ENCODE results near the gene SAMD7.

Gene SAMD7

DNA sequence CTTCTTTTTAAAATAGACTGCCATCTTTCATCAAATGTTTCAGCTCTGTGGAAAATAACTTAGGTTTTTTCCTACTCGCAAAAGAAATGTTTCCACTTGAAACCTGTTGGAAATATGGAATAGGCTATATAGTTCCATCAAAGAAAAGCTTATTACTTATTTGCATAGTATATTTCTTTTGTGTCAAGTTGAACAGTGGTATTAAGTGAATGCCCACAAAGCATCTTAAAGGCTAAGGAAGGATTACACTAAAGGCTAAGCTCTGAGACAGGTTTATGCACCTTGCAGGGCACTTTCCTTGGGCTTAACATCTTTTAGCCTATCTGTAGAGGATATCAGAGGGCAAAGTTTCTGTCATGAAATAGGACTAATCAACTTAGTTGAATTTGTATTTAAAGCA lies at the start of gene SAMD7:
SAMD7 (plus strand) TSS at position 301 of the 400 bp plus-strand sequence. CDS start 7,927 bp downstream, outside the sequence.
- DNase-seq (ENCODE audit: low read depth), result no peak

DNA sequence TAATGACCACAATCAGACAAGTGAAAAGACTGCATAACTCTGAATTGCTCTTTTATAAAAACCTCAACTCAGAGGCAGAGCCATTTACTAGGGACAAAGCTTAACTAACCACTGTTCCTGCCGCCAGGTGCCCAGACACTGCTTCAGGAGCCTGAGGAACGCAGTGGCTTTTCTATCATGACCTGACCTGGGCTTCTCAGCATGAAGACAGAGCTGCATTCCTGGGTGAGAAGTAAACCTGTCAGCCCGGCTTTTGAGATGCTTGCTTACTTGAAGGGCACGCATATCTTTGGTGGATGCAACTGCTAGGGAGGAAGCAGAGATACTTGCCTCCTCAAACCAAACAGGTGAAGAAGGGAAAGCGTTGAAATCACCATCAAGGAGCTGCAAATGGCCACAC lies 49.5 kb upstream of the SAMD7 start:
- DNase-seq (ENCODE audit: low read depth), result no peak

DNA sequence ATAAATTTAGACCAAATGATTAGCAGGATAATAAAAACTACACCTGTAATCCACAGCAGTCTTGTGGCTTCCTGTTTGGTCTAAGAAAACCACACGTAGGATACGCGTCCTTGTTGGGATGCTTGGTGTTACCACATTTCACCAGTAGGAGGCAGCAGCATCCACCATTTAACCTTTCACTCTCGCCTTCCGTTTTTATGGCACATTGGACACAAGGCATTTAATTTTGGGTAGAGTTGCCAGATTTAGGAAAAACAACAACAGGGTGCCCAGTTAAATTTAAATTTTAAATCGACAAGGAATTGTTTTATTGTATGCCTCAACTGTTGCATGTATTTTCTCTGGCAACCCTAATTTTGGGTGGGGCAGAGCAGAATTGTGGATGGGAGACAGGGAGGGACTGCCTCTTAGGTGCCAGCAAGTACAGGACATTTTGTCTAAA lies 47.9 kb upstream of the SAMD7 start:
- peak; percentile 69 for DNase-seq (ENCODE audit: low read depth)

DNA sequence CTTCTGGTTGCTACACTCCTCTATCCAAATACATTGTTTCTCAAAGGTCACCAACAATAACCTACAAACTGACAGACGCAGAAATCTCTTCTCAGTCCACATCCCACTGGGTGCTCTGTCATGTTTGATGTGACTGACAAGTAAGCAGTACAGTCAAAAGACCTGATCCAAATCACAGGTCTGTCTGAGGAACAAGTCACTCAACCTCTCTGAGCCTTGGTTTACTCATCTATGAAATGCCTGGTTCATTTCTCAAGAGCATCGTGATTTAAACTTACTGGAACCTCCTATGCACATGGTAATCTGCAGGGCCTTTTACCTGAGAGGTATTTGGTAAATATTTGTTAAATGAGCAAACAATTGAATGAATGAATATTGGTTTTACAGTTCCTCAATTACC lies 47.1 kb upstream of the SAMD7 start:
- no peak for DNase-seq (ENCODE audit: low read depth)

GRCh38 chr3:169865176-169865767 lies 46.1 kb upstream of the SAMD7 start:
- DNase-seq (ENCODE audit: low read depth), result no peak

DNA sequence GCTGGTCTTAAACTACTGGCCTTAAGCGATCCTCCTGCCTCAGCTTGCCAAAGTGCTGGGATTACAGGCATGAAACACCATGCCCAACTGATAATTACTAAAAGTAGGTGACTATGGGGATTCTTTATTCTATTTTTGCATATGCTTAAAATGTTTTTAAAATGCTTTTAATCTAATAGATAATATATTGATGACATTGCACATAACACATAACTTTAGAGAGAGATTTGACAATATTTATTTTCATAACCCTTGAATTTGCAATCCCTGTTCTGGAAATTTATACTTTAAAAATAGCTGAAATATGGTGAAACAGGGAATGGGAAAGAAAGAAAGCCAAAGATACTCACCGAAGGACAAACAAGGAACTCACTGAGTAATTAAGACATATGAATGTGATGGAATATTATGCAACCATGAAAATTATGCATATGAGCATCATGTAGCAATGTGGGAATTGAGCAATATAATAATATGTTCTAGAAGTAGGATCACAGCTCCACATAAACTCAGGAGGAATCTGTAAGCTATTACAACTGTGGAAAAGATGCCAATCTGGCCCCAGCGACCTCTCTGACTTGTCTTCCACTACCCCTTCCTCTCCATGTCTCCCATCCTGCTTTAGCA lies 43.7 kb upstream of the SAMD7 start:
- DNase-seq (ENCODE audit: low read depth), result no peak

- DNase-seq (ENCODE audit: low read depth), result no peak
These were observed 43.0 kb upstream of the SAMD7 start for GRCh38 chr3:169868369-169868768.

GRCh38 chr3:169869484-169870220 lies 41.7 kb upstream of the SAMD7 start, which contains the start of gene LRRC31:
Gene LRRC31 (minus strand): TSS chr3:169869935. CDS start chr3:169869807, 128 bp downstream.
- DNase-seq (ENCODE audit: low read depth), result no peak

- DNase-seq (ENCODE audit: low read depth), result no peak
These were observed 40.1 kb upstream of the SAMD7 start for GRCh38 chr3:169871129-169871886.

- DNase-seq (ENCODE audit: low read depth), result no peak
These were observed 32.3 kb upstream of the SAMD7 start for GRCh38 chr3:169879013-169879557.

DNA sequence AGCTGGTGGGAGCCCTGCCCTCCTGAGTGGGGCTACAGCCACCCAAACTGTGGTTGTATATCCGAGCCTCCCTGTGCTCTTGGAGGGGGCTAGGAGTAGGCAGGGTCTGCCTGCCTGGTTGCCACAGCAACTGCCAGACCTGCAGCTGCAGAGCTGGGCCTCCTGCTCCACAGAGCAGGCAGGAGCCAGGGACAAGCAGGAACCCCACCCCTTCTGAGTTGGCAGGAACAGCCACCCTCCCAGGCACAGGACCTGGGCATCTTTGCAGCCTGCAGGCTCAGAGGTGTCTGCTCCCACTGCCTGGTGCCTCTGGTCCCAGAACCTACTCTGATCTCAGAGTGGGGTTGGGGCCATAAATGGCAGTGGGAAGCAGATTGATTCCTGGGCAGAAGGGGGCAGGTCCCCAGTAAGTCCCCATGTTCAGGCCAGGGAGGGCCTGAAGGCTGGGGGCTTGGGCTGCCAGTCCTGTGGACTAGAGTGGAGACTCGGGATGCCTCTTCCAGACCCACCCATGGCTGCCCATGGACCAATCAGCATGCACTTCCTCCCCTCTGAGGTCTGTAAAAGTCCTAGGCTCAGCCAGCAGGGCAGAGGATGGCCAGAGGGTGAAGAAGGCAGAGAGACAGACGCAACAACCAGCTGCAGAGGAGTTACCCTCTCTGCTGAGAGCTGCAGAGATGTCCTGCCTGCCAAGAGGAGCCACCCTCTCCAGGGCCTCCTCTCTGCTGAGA lies 31.4 kb upstream of the SAMD7 start:
- no peak for DNase-seq (ENCODE audit: low read depth)

- DNase-seq (ENCODE audit: low read depth), result no peak
These were observed 30.7 kb upstream of the SAMD7 start for GRCh38 chr3:169880576-169881250.

DNA sequence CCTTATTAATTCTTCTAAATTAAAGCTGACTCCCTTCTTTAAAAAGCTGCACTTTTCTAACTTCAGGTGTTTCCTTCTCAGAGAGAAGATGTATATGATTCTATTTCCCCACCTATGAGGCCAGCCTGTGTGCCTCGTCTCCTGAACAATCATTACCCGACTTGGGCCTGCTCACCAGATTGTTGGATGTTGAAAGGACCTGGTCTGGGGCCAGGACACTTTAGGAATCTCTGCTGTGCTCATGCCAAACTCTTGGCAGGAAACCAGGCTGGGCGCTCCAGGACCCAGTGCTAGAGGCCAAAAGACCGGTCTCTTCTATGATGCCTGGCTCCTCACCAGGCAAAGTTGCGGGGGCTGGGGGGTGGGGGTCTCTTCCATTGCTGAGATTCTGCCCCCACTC lies 24.7 kb upstream of the SAMD7 start:
- DNase-seq (ENCODE audit: low read depth), result peak; percentile 9

- DNase-seq (ENCODE audit: low read depth), result no peak
These were observed 19.5 kb upstream of the SAMD7 start for GRCh38 chr3:169891886-169892285.

GRCh38 chr3:169894110-169894509 lies 17.3 kb upstream of the SAMD7 start:
- no peak for DNase-seq (ENCODE audit: low read depth)

DNA sequence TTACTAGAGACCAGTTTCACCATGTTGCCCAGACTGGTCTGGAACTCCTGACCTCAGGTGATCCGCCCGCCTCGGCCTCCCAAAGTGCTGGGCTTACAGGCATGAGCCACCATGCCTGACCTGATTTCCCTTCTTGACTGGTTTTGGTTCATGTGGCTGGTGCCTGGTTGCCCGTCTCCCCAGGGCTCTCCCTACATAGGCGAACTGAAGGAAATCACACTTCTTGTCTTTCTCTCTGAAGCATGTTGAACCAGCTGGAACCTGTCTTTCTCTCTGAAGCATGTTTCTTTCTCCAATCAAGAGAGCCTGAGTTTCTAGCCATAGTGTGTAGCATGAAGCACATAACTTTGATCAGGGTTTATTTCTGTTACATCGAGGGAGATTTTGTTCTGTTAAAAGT lies 16.3 kb upstream of the SAMD7 start:
- no peak for DNase-seq (ENCODE audit: low read depth)

- no peak for DNase-seq (ENCODE audit: low read depth)
These were observed 14.1 kb upstream of the SAMD7 start for GRCh38 chr3:169897284-169897683.

GRCh38 chr3:169901453-169901852 lies 9.9 kb upstream of the SAMD7 start:
- no peak for DNase-seq (ENCODE audit: low read depth)

GRCh38 chr3:169905404-169905803 lies 6.0 kb upstream of the SAMD7 start:
- DNase-seq (ENCODE audit: low read depth), result no peak

DNA sequence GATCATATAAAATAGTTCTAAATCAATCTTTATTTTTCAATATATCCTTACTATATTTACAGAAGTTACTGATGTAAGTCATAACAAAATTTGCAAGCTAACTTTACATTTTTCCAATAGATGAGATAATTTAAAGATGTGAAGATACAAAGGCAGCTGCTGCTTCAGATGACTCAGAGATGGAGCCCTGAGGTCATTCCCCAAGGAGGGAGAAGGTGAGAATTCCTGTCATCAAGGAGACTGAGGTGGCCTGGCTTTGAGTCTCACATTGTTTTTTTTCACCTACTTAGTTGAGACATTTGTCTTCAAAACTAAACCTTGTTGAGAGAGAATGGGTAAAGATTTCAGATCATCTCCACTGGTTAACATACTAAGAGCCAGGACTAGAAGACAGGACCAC lies 3.9 kb upstream of the SAMD7 start:
- DNase-seq (ENCODE audit: low read depth), result no peak

- DNase-seq (ENCODE audit: low read depth), result no peak
These were observed 3.4 kb upstream of the SAMD7 start for GRCh38 chr3:169907944-169908343.
